GM12878 (cell line): ENCODE data around the gene NDC1. TPM values are rescaled to one million over a fixed set of nuclear protein-coding genes. Genes with fewer than 3 reads are reported as not detected.

Source experiments
- ATAC-seq: fragments of 200-7000 bp; cut with Tn5 transposase; 3 replicates; pipeline ENCODE4 v1.9.1; 2020; ENCODE audit warnings: mild to moderate bottlenecking, moderate library complexity
- BruUV-seq: library from RNA; stranded (reverse); fragments of 400-500 nt; replicated peaks from 2 replicates; lab custom pipeline; 2021; lab: Mats Ljungman, UMichigan
- CTCF ChIA-PET: fragments of 300-600 bp; sonication (Branson Sonifier 250); formaldehyde crosslinking; extraction: SDS; loops from one replicate; lab custom pipeline; 2021; ENCODE audit warnings: inconsistent platforms; lab: Yijun Ruan, JAX
- POLR2A ChIA-PET: fragments of 350-600 bp; formaldehyde crosslinking; extraction: SDS; loops from one replicate; lab custom pipeline; 2021; ENCODE audit warnings: inconsistent platforms; lab: Charles Lee
- RAD21 ChIA-PET: fragments of 300-600 bp; sonication (Branson Sonifier 250); formaldehyde crosslinking; loops from one replicate; lab custom pipeline; 2023; ENCODE audit warnings: antibody characterized with exemption; ENCODE audit not compliant: unreplicated experiment; lab: Charles Lee
- SMC1A ChIA-PET: fragments of 300-600 bp; sonication (Branson Sonifier 250); formaldehyde crosslinking; loops from one replicate; lab custom pipeline; 2023; ENCODE audit not compliant: unreplicated experiment, uncharacterized antibody; lab: Charles Lee
- DNase-seq: peaks from one replicate; pipeline ENCODE4 v3.0.0-alpha.2; 2011; ENCODE audit warnings: low read depth, low spot score
- FAIRE-seq: peaks from 3 replicates; lab custom pipeline; 2011; peaks lifted over from hg19 to GRCh38; lab: Jason Lieb, UNC
- H2AFZ ChIP-seq: 2 replicates; pipeline ENCODE4 v1.6.0; 2011; ENCODE audit warnings: low read depth, low read length, control low read depth; ENCODE audit not compliant: control insufficient read depth
- H3K27ac ChIP-seq: 2 replicates; pipeline ENCODE4 v1.5.1; 2011; ENCODE audit warnings: control low read depth; ENCODE audit not compliant: control insufficient read depth, insufficient read depth
- H3K27me3 ChIP-seq, 2 experiments: replicated peaks in 1 of 2; 2 replicates each; pipeline versions ENCODE4 v1.6.0 to v1.6.1; 2011; ENCODE audit warnings: low read length in 1 of 2; ENCODE audit not compliant: control insufficient read depth in 2 of 2, insufficient read depth in 2 of 2
- H3K36me3 ChIP-seq, 2 experiments: 2 replicates each; pipeline ENCODE4 v1.5.1; 2011; ENCODE audit warnings: low read length in 1 of 2; ENCODE audit not compliant: control insufficient read depth in 2 of 2, insufficient read depth in 2 of 2
- H3K4me1 ChIP-seq: 2 replicates; pipeline ENCODE4 v1.6.1; 2011; ENCODE audit warnings: mild to moderate bottlenecking, low read length, moderate library complexity, mixed read lengths; ENCODE audit not compliant: control insufficient read depth, insufficient read depth
- H3K4me2 ChIP-seq: 2 replicates; pipeline ENCODE4 v1.6.0; 2011; ENCODE audit warnings: control low read depth; ENCODE audit not compliant: control insufficient read depth, insufficient read depth
- H3K4me3 ChIP-seq: fragments of 200-600 bp; sonication (generic); 2 replicates; pipeline ENCODE4 v1.5.1; 2016
- H3K79me2 ChIP-seq: 2 replicates; pipeline ENCODE4 v1.6.0; 2011; ENCODE audit warnings: low read length; ENCODE audit not compliant: control insufficient read depth, insufficient read depth
- H3K9ac ChIP-seq: 2 replicates; pipeline ENCODE4 v1.8.0; 2011; ENCODE audit warnings: low read length, control low read depth, mixed read lengths; ENCODE audit not compliant: control insufficient read depth, insufficient read depth
- H3K9me3 ChIP-seq: replicated peaks from 3 replicates; pipeline ENCODE4 v1.5.1; 2011; ENCODE audit warnings: mild to moderate bottlenecking, low read length; ENCODE audit not compliant: control insufficient read depth, insufficient read depth
- H4K20me1 ChIP-seq: 2 replicates; pipeline ENCODE4 v1.6.0; 2011; ENCODE audit not compliant: control insufficient read depth, insufficient read depth
- BCL11A ChIP-seq: IDR thresholded peaks from 2 replicates; pipeline ENCODE4 v1.6.1; 2011; ENCODE audit warnings: low read depth, low read length
- EP300 ChIP-seq, 2 experiments: fragments of 150-350 bp in 1 of 2; IDR thresholded peaks; 2 replicates each; pipeline ENCODE4 v1.6.1; 2011 to 2012; ENCODE audit warnings: low read depth in 2 of 2, low read length in 2 of 2, borderline replicate concordance in 1 of 2, improper control_type of control experiment in 1 of 2, inconsistent platforms in 1 of 2; ENCODE audit not compliant: control insufficient read depth in 1 of 2
- MYC ChIP-seq: IDR thresholded peaks from 2 replicates; pipeline ENCODE4 v1.6.1; 2011; ENCODE audit warnings: mild to moderate bottlenecking, low read length, moderate library complexity, inconsistent platforms; ENCODE audit not compliant: insufficient read depth, insufficient replicate concordance, insufficient read length, severe bottlenecking
- TCF12 ChIP-seq: IDR thresholded peaks from 2 replicates; pipeline ENCODE4 v1.6.1; 2011; ENCODE audit warnings: low read depth, mild to moderate bottlenecking, low read length
- WGBS: methylation state at CpG from one replicate; pipeline ENCODE4 v1.1.6; 2016; ENCODE audit warnings: low lambda C conversion rate; ENCODE audit not compliant: insufficient replicate concordance, insufficient coverage; ENCODE audit errors: missing lambda C conversion rate; 5-methylcytosine and 5-hydroxymethylcytosine counted together
- in situ Hi-C: fragments of 300-500 bp; cut with MboI; formaldehyde crosslinking; loops from 9 replicates; pipeline ENCODE4 v1.14.3; 2018; ENCODE audit warnings: mixed read lengths
- intact Hi-C: fragments of 100-400 bp; cut with micrococcal nuclease; formaldehyde crosslinking; loops from one replicate; pipeline ENCODE4 v1.14.2; 2022; ENCODE audit not compliant: unreplicated experiment
- polyA plus RNA-seq, 11 experiments: library from polyadenylated mRNA; depleted of rRNA in 4 of 11; unstranded in 6 of 11; stranded (reverse) in 5 of 11; fragments of >200 nt; fragmentation: Nextera tagmentation in 4 of 11; fragmentation: Illumina TruSeq in 1 of 11; extraction: Ambion mirVana in 4 of 11; extraction: Trizol in 1 of 11; gene quantifications; 1 replicate in 1 of 11; 2 replicates in 10 of 11; pipeline versions ENCODE4 v1.2.1 to v1.2.3, GENCODE V29; 2011 to 2016; ENCODE audit warnings: inconsistent platforms in 2 of 11, missing spikeins in 2 of 11, low read depth in 1 of 11
- total RNA-seq, 4 experiments: library from RNA; depleted of rRNA in 3 of 4; stranded (reverse); fragments of >200 nt in 3 of 4; fragmentation: Illumina TruSeq in 1 of 4; extraction: Trizol in 1 of 4; gene quantifications; 2 replicates each; pipeline versions ENCODE4 v1.2.1 to v1.2.3, GENCODE V29; 2013 to 2021
- TF ChIP-seq, protein P1 (sequence below): fragments of 450-650 bp; formaldehyde crosslinking; IDR thresholded peaks from 2 replicates; pipeline ENCODE4 v1.4.0; 2022; ENCODE audit warnings: mild to moderate bottlenecking, moderate library complexity

The NDC1 gene
- total and polyA plus RNA-seq, 10 of the 15 experiments (the other 5 are each of a cell fraction or from before 2014, with no cell fraction given) = 20.2 to 77.6 (median 47.1) TPM

DNA sequence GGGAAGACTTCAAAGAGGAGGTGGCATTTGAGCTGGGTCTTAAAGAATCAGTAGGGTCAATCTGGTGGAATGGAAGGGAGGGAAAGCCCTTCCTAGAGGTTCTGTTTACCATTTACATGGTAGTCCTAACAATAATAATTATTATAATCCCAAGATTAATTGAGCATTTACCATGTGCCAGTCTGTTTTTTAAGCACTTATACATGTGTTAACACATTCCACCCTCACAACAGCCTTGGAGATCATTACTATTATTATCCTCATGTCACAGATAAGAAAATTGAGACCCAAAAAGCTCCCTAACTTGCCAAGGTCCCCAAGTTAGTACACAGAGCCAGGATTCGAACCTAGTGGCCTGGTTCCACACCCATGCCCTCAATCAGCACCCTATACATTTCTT is 109.9 kb downstream of the NDC1 start:
- no peak for TF ChIP-seq BCL11A
- TF ChIP-seq, protein P1, sequence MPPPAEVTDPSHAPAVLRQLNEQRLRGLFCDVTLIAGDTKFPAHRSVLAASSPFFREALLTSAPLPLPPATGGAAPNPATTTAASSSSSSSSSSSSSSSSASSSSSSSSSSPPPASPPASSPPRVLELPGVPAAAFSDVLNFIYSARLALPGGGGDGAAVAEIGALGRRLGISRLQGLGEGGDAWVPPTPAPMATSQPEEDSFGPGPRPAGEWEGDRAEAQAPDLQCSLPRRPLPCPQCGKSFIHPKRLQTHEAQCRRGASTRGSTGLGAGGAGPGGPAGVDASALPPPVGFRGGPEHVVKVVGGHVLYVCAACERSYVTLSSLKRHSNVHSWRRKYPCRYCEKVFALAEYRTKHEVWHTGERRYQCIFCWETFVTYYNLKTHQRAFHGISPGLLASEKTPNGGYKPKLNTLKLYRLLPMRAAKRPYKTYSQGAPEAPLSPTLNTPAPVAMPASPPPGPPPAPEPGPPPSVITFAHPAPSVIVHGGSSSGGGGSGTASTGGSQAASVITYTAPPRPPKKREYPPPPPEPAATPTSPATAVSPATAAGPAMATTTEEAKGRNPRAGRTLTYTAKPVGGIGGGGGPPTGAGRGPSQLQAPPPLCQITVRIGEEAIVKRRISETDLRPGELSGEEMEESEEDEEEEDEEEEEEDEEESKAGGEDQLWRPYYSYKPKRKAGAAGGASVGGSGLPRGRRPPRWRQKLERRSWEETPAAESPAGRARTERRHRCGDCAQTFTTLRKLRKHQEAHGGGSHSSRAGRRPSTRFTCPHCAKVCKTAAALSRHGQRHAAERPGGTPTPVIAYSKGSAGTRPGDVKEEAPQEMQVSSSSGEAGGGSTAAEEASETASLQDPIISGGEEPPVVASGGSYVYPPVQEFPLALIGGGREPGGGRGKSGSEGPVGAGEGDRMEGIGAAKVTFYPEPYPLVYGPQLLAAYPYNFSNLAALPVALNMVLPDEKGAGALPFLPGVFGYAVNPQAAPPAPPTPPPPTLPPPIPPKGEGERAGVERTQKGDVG (CRISPR knock-in tag) = no peak
- no TSS peak for BruUV-seq
- Histone ChIP-seq H3K79me2 (no peaks in the 10 kb centered on the region), H3K4me1 (no peaks in the 10 kb centered on the region), H3K27me3 (peaks cover 0 to 4% of the 10 kb centered on the region in 2 experiments; a peak in 1 of 4 replicates), H3K9ac (no peak overlapping the region), H3K27ac (no peak overlapping the region), H3K4me3 (no peak overlapping the region), H3K9me3 (no peaks in the 10 kb centered on the region), H2AFZ (no peak overlapping the region), H4K20me1 (no peaks in the 10 kb centered on the region; the same call in 1 of the 2 replicates), H3K36me3 (no peaks in the 10 kb centered on the region), H3K4me2 (no peak overlapping the region)
- ChIA-PET SMC1A (no interaction called here), POLR2A (no interaction called here), CTCF (no interaction called here), RAD21 (no interaction called here)
- DNase-seq (no peak), ATAC-seq (no peak), FAIRE-seq (no peak)
- in situ Hi-C loops = no loop called here
- intact Hi-C loops = no loop called here
- 4% methylated on average over 1 of the region's 1 CpG for WGBS

- H3K79me2 ChIP-seq = no peaks in the 10 kb centered on the region
- CTCF ChIA-PET = interaction anchor here (1.1 kb wide), 1 partner anchor 8 kb away, joined by 3 read pairs; no protein-coding TSS in a partner anchor
- in situ Hi-C loops (no loop called here), intact Hi-C loops (no loop called here)
- no TSS peak for BruUV-seq
- no peaks in the 10 kb centered on the region for H3K4me1 ChIP-seq
- ATAC-seq (no peak), FAIRE-seq (no peak), DNase-seq (no peak)
- H3K4me2 ChIP-seq = no peak overlapping the region
- H3K4me3 ChIP-seq = no peak overlapping the region
- POLR2A ChIA-PET = interaction anchor here (0.7 kb wide), 1 partner anchor 27 kb away, joined by 3 read pairs; no protein-coding TSS in a partner anchor
- RAD21 ChIA-PET = no interaction called here
- SMC1A ChIA-PET = no interaction called here
- TF ChIP-seq MYC (no peak), EP300 (IDR thresholded peaks at IDR 0.05; ENCODE audit: borderline replicate concordance in 1 of 2, control insufficient read depth in 1 of 2, low read depth in 2 of 2, low read length in 2 of 2) (no peak), TCF12 (no peak)
- H3K9ac ChIP-seq = no peak overlapping the region
- H2AFZ ChIP-seq = no peak overlapping the region
- 40% methylated on average over 7 of the region's 7 CpGs for WGBS
- no peaks in the 10 kb centered on the region for H3K36me3 ChIP-seq
- H3K27ac ChIP-seq = no peak overlapping the region
- no peaks in the 10 kb centered on the region; a peak in 1 of 4 replicates for H3K27me3 ChIP-seq
- no peaks in the 10 kb centered on the region; the same call in 1 of the 2 replicates for H4K20me1 ChIP-seq
- H3K9me3 ChIP-seq = no peaks in the 10 kb centered on the region
These were observed 110.5 kb downstream of the NDC1 start for GRCh38 chr1:53727461-53728092.
